Measurements from ENCODE around the gene ZNF346.
"Not testable (repeated sequence)": the region's sequence is repeated elsewhere in the genome, so short reads cannot be mapped to it uniquely, and the experiment has no call there.

ZNF346 gene

DNA sequence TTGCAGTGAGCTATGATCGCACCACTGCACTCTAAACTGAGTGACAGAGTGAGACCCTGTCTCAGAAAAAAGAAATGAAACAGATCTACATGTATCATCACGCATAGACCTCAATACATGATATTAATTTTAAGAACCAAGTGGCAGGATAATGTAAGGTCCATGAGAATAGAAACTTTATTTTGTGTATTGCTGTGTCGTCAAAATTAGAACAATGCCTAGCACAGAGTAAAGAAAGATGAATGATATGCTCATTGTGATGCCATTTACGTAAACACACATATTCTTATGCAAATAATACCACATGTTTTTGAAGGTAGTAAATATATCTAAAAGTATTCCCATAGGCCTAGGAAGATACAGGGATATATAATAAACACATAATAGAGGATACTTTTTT, 12.3 kb upstream of the ZNF346 start:
- DNase-seq (ENCODE audit: low spot score) = no peak

DNA sequence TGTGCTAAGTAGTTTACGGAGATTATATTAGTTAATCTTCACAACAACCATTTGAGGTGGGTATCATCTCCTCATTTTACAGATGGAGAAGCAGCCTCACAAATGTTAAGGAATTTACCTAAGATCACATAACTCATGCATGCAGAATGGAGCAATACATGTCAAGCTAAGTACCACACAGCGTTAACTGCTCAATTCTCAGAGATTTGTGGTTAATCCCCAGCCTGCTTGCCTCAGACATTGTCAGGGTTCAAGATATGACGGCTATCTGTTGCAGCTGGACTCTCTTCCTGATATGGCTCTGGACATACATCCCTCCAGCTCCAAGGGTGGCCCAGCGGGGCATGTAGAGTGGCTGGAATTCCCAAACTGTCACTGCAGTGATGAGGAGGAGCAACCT, 7.3 kb upstream of the ZNF346 start:
- no peak for DNase-seq (ENCODE audit: low spot score)

DNA sequence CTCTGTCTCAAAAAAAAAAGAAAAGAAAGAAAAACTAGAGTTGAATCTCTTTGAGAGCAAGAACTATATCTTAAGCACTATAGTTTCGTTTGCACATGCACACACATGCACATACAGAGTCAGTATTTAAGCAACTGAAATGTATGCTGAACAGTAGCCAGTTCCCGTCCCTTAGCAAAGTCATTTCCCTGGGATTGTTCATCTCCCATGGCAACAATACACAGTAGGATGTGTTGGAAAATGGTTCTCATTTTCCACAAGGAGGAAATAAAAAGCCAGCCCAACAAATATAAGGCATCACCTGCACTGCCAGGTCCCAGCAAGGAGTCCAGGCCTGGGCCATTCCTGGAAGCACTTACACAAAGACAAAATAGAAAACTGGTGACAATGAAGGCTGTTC, 4.2 kb upstream of the ZNF346 start:
- DNase-seq (ENCODE audit: low spot score) = no peak

- no peak for DNase-seq (ENCODE audit: low spot score)
Observed at GRCh38 chr5:177020033-177020432, 2.5 kb upstream of the ZNF346 start.

- peak; percentile 37 for DNase-seq (ENCODE audit: low spot score)
Observed at GRCh38 chr5:177023303-177023664, 788 bp downstream of the ZNF346 start.

DNA sequence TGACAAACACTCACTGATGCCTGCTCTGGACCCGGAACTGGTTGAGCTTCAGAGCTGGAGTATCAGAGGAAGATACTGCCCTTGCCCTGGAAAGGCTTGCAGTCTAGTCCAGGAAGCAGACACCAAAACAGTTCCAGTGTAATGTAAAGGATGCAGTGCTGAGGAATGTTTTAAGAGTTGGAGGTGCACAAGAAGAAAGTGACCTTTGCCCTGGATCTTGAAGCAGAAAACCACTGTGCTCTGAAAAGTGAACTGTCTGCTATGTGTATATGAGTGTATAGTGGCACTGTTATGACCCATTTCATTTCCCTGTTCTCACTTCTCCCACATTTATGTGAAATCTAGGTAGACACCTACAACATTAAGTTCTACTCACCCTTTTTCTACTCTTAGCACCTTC, 2.1 kb downstream of the ZNF346 start:
- no peak for DNase-seq (ENCODE audit: low spot score)

DNA sequence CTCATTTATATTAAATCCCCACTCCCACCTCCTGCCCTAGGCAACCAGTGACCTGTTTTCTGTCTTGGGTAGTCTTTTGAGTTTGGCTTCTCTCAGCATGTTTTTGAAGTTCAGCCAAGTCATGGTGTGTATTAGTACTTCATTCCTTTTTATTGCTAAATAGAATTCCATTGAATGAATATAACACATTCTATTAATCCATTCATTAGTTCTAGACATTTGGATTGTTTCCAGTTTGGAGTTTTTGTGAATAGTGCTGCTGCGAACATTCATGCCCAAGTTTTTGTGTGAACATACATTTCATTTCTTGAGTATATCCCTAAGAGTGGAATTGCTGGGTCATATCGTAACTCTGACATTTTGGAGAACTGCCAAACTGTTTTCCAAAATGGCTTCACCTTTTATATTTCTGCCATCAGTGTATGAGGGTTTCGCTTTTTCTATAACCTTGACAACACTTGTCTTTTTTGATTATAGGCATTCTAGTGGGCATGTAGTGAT, 2.7 kb downstream of the ZNF346 start:
- DNase-seq (ENCODE audit: low spot score) = no peak

GRCh38 chr5:177027665-177028064, 5.2 kb downstream of the ZNF346 start:
- DNase-seq (ENCODE audit: low spot score) = no peak

- no peak for DNase-seq (ENCODE audit: low spot score)
Observed at GRCh38 chr5:177029498-177029897, 7.0 kb downstream of the ZNF346 start.

DNA sequence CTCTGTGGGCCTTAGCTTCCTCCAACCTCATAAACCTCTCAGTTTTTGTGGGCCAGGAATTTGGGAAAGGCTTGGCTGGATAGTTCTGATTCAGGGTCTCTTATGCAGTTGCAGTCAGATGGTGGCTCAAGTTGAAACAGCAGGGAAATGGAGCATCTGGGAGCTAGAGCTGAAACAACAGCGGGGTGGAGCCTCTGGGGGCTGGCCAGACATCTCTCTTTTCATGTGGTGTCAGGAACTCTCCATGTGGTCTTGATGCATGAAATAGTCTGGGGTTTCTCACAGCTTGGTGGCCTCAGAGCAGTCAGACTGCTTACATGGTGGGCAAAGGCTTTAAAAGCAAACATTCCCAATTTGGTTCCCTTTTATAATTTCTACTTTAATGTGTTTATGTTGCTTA, 13.5 kb downstream of the ZNF346 start:
- DNase-seq (ENCODE audit: low spot score) = no peak

- no peak for DNase-seq (ENCODE audit: low spot score)
Observed at GRCh38 chr5:177036443-177036842, 13.9 kb downstream of the ZNF346 start.

DNA sequence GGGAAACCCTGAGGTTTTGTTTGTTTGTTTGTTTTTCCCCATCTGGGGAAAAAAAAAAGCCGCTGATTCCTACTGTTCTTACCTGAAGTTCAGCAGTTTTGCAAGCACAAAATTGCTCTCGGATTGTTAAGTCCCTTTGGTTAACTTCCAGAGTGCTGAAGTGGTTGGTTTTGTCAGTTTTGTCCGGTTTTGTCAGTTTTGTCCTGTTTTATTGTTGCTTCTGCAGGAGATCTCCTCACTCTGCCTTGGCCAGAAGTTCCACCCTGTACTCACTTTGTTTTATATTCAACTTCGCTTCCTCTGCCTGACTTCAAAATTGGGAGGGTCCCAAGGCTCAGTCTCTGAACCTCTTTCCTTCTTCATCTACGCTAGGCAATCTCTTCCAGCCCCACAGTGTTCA, 14.4 kb downstream of the ZNF346 start:
- no peak for DNase-seq (ENCODE audit: low spot score)

- DNase-seq (ENCODE audit: low spot score) = no peak
Observed at GRCh38 chr5:177040814-177041420, 18.4 kb downstream of the ZNF346 start.

- no peak for DNase-seq (ENCODE audit: low spot score)
Observed at GRCh38 chr5:177041936-177042335, 19.4 kb downstream of the ZNF346 start.

GRCh38 chr5:177043114-177043513, 20.6 kb downstream of the ZNF346 start:
- no peak for DNase-seq (ENCODE audit: low spot score)

GRCh38 chr5:177043958-177044357, 21.5 kb downstream of the ZNF346 start:
- no peak for DNase-seq (ENCODE audit: low spot score)

DNA sequence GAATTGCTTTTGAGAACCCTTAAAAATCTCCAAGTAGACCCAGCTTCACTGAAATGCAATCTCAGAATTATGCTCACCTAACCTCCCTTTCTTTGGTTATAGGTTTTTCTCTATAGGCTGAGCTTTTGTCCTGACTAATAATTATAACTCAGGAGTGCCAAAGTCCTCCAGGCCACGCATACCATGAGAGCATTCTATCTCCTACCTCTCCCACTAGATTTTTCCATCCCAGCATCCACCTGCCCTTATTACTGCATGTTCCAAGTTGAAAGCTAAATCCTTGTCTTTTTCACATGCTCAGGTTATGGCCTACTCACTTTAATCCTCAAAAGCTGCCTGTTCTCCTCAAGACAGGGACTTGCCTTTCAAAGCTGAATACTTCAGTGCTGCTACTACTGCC, 22.1 kb downstream of the ZNF346 start:
- DNase-seq (ENCODE audit: low spot score) = no peak

DNA sequence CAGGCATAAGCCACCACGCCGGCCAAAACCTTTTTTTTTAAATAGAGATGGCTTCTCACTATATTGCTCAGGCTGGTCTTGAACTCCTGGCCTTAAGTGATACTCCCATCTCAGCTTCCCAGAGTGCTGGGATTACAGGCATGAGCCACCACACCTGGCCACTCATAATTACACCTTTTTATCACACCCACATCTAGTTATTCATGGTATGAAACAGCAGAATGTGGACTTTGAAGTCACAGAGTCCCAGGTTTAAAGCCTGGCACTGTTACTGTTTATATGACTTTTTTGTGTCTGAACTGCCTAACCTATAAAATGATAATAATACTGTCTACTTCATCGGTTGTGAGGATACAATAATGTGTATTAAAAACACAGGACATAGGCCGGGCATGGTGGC, 23.1 kb downstream of the ZNF346 start:
- no peak for DNase-seq (ENCODE audit: low spot score)

GRCh38 chr5:177048531-177048930, 26.0 kb downstream of the ZNF346 start:
- DNase-seq (ENCODE audit: low spot score) = not testable (repeated sequence)

- DNase-seq (ENCODE audit: low spot score) = no peak
Observed at GRCh38 chr5:177049285-177049684, 26.8 kb downstream of the ZNF346 start.

- no peak for DNase-seq (ENCODE audit: low spot score)
Observed at GRCh38 chr5:177064500-177065277, 42.2 kb downstream of the ZNF346 start.

GRCh38 chr5:177065491-177065890, 43.0 kb downstream of the ZNF346 start:
- DNase-seq (ENCODE audit: low spot score) = no peak

GRCh38 chr5:177066224-177066623, 43.7 kb downstream of the ZNF346 start:
- no peak for DNase-seq (ENCODE audit: low spot score)

DNA sequence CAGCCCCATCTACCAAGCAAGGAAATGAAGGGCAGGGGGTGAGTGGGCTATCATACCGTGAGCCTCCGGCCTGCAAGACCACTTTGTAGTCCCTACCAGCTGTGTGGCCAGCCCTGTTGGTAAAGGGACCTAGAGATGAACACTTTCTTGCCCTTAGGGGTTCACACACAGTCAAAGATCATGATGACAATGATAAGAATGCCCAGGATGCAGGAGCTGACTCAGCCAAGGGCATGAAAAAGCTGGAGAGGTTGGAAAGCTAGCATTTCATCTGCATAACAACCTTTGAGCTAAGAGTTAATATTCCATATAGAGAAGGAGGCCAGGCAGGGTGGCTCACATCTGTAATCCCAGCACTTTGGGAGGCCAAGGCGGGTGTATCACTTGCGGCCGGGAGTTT, 45.0 kb downstream of the ZNF346 start:
- no peak for DNase-seq (ENCODE audit: low spot score)
